ENCODE data around the gene LUZP1.

Gene LUZP1

DNA sequence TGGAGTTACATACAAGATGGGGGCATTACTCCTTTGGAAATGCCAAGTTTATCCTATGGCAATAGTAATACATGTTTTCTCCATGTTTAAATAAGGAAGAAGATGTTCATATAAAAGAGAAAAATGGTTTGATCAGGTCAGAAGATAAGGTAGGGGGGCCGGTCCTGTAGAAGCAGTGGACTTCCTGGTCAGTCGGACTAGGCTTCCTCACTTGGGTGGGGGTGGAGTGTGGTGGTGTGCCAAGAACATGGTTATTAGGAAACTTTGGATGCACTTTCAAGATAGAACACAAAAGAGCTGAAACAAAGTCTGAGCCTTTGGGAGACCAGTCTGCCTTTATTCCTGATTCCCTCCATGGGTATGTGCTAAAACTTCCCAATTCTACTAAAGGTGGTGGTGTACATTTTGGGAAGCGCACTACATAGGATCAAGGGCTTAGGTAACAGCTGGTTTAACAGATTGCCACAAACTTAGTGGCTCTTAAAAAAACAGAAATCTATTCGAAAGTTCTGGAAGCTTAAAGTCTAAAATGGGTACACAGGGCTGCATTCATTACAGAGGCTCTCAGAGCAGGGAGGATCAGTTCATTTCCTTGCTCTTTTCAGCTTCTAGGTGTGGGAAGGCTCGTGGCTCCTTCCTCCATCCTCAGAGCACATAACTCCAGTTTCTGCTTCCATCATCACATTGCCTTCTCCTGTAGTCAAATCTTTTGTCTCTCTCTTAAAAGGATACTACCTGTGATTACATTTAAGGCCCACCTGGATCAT, 84.8 kb downstream of the LUZP1 start:
- TF ChIP-seq CEBPB (IDR thresholded peaks at IDR 0.05) = no peak
- TF ChIP-seq EP300 (IDR thresholded peaks at IDR 0.05; ENCODE audit: borderline replicate concordance) = no peak
- no peak for TF ChIP-seq NFIC (IDR thresholded peaks at IDR 0.05)
- no peak for TF ChIP-seq CREB1 (IDR thresholded peaks at IDR 0.05; ENCODE audit: low read depth)
- no peak for TF ChIP-seq RAD21 (IDR thresholded peaks at IDR 0.05; ENCODE audit: low read depth)
- TF ChIP-seq ZBTB7A (IDR thresholded peaks at IDR 0.05; ENCODE audit: low read depth) = no peak
- TF ChIP-seq TAF1 (IDR thresholded peaks at IDR 0.05; ENCODE audit: low read depth) = no peak
- TF ChIP-seq, protein P1, sequence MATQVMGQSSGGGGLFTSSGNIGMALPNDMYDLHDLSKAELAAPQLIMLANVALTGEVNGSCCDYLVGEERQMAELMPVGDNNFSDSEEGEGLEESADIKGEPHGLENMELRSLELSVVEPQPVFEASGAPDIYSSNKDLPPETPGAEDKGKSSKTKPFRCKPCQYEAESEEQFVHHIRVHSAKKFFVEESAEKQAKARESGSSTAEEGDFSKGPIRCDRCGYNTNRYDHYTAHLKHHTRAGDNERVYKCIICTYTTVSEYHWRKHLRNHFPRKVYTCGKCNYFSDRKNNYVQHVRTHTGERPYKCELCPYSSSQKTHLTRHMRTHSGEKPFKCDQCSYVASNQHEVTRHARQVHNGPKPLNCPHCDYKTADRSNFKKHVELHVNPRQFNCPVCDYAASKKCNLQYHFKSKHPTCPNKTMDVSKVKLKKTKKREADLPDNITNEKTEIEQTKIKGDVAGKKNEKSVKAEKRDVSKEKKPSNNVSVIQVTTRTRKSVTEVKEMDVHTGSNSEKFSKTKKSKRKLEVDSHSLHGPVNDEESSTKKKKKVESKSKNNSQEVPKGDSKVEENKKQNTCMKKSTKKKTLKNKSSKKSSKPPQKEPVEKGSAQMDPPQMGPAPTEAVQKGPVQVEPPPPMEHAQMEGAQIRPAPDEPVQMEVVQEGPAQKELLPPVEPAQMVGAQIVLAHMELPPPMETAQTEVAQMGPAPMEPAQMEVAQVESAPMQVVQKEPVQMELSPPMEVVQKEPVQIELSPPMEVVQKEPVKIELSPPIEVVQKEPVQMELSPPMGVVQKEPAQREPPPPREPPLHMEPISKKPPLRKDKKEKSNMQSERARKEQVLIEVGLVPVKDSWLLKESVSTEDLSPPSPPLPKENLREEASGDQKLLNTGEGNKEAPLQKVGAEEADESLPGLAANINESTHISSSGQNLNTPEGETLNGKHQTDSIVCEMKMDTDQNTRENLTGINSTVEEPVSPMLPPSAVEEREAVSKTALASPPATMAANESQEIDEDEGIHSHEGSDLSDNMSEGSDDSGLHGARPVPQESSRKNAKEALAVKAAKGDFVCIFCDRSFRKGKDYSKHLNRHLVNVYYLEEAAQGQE (IDR thresholded peaks at IDR 0.05; ENCODE audit: low read depth) = no peak
- TF ChIP-seq EGR1 (IDR thresholded peaks at IDR 0.05) = no peak
- TF ChIP-seq MAX (IDR thresholded peaks at IDR 0.05) = no peak
- TF ChIP-seq FOXM1 (IDR thresholded peaks at IDR 0.05; ENCODE audit: borderline replicate concordance, low read depth) = no peak
- TF ChIP-seq, protein P2, sequence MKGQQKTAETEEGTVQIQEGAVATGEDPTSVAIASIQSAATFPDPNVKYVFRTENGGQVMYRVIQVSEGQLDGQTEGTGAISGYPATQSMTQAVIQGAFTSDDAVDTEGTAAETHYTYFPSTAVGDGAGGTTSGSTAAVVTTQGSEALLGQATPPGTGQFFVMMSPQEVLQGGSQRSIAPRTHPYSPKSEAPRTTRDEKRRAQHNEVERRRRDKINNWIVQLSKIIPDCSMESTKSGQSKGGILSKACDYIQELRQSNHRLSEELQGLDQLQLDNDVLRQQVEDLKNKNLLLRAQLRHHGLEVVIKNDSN (IDR thresholded peaks at IDR 0.05) = no peak
- no peak for TF ChIP-seq YY1 (IDR thresholded peaks at IDR 0.05; ENCODE audit: low read depth)
- no peak for TF ChIP-seq TCF12 (IDR thresholded peaks at IDR 0.05; ENCODE audit: low read depth)
- no peak for TF ChIP-seq TEAD4 (IDR thresholded peaks at IDR 0.05)

DNA sequence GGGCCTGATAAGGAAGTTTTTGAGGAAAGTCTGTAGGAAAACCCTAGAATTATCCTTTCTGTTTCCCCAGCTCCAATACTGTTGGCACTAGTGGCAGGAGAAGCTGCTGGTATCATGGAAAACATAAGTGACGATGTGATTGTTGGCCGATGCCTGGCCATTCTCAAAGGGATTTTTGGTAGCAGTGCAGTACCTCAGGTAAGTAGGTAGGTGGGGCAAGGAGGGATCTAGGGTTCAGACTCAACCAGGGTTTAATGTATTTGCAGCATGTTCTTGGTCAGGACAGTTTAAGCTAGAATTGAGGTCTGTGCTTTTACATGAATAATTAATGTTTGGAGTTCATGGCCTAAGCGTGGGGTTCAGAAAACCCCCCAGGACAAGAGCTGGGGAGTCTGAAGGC, 87.3 kb downstream of the LUZP1 start:
- TF ChIP-seq EGR1 (IDR thresholded peaks at IDR 0.05) = no peak
- TF ChIP-seq CEBPB (IDR thresholded peaks at IDR 0.05) = no peak
- no peak for TF ChIP-seq ZBTB7A (IDR thresholded peaks at IDR 0.05; ENCODE audit: low read depth)
- no peak for TF ChIP-seq YY1 (IDR thresholded peaks at IDR 0.05; ENCODE audit: low read depth)
- TF ChIP-seq FOXM1 (IDR thresholded peaks at IDR 0.05; ENCODE audit: borderline replicate concordance, low read depth) = no peak
- no peak for TF ChIP-seq TCF12 (IDR thresholded peaks at IDR 0.05; ENCODE audit: low read depth)
- no peak for TF ChIP-seq RAD21 (IDR thresholded peaks at IDR 0.05; ENCODE audit: low read depth)

DNA sequence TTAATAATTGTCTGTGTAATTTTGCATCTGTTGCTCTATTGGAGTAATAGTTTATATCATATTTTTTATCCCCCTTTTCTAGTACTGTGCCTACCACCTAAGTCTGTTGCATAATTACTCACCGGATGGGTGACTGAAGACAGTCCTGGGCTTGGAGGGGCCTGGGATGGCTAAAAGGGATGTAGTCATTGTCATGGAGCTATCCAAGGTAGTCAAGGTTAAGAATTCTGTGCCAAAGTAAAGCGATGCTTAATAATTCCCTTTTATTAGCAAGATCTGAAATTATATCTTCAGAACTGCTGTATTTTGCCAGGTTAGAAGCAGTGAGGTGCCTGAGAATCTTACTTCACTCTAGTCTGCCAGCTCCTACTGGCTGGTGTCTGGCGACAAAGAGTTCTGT, 87.8 kb downstream of the LUZP1 start:
- TF ChIP-seq, protein P1 (IDR thresholded peaks at IDR 0.05; ENCODE audit: low read depth) = peak; percentile 59
- TF ChIP-seq CREB1 (IDR thresholded peaks at IDR 0.05; ENCODE audit: low read depth) = no peak

GRCh38 chr1:23079025-23079424, 89.6 kb downstream of the LUZP1 start:
- TF ChIP-seq TAF1 (IDR thresholded peaks at IDR 0.05; ENCODE audit: low read depth) (no peak), TEAD4 (IDR thresholded peaks at IDR 0.05) (no peak), EP300 (IDR thresholded peaks at IDR 0.05; ENCODE audit: borderline replicate concordance) (no peak), FOXM1 (IDR thresholded peaks at IDR 0.05; ENCODE audit: borderline replicate concordance, low read depth) (no peak), RAD21 (IDR thresholded peaks at IDR 0.05; ENCODE audit: low read depth) (no peak)
- TF ChIP-seq, protein P2 (IDR thresholded peaks at IDR 0.05) = no peak

DNA sequence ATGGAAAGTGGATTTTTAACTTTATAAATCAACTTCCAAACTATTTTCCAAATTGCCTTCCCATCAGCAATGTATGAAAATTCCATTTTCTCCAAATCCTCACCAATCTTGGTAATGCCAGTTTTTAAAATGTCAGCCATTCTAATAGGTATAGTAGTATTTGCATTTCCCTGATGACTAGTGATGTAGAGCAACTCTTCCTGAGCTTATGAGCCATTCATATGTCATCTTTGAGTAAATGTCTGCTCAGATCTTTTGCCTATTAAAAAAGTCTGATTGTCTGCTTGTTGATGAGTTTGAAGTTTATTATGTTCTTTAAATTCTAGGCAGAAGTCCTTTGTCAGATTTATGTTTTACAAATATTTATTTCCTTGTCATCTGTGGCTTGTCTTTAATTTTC, 94.6 kb downstream of the LUZP1 start:
- TF ChIP-seq CEBPB (IDR thresholded peaks at IDR 0.05) = no peak
- no peak for TF ChIP-seq RAD21 (IDR thresholded peaks at IDR 0.05; ENCODE audit: low read depth)
- no peak for TF ChIP-seq NFIC (IDR thresholded peaks at IDR 0.05)
- TF ChIP-seq TCF12 (IDR thresholded peaks at IDR 0.05; ENCODE audit: low read depth) = no peak
- no peak for TF ChIP-seq YY1 (IDR thresholded peaks at IDR 0.05; ENCODE audit: low read depth)
- no peak for TF ChIP-seq TAF1 (IDR thresholded peaks at IDR 0.05; ENCODE audit: low read depth)
- TF ChIP-seq MAX (IDR thresholded peaks at IDR 0.05) = no peak
- TF ChIP-seq ZBTB7A (IDR thresholded peaks at IDR 0.05; ENCODE audit: low read depth) = no peak

GRCh38 chr1:23069675-23070074, 99.0 kb downstream of the LUZP1 start:
- no peak for TF ChIP-seq RAD21 (IDR thresholded peaks at IDR 0.05; ENCODE audit: low read depth)
- TF ChIP-seq, protein P2 (IDR thresholded peaks at IDR 0.05) = no peak
